Measurements from ENCODE around the gene KIF26B. TPM values are rescaled to one million over a fixed set of nuclear protein-coding genes. Genes with fewer than 3 reads are reported as not detected.

KIF26B gene
- total and polyA plus RNA-seq, 7 donors = 0.01 to 0.32 (median 0.06) TPM

DNA sequence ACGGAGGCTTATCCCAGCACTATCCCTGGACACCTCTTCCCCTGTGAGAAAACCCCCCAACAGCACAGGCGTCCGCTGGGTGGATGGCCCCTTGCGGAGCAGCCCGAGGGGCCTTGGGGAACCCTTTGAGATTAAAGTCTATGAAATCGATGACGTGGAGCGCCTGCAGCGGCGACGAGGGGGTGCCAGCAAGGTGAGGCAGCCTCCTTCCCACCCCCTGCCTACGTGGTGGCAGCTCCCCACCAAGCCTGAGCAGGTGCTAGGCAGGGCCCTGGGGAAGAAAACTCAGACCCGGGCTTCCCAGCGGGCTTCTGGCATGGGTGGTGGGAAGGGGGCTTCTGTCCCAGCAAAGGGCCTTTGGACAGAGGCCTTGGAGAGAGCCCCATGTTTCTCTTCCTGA, 543.3 kb downstream of the KIF26B start:
- peaks cover 0 to 3% (median 0%) of the 10 kb centered on the region in 3 donors for H3K27me3 ChIP-seq (ENCODE audit: insufficient read depth in 3 of 3, low read length in 2 of 3)
- DNase-seq (no peak), ATAC-seq (no peak)
- H3K9me3 ChIP-seq = no peaks in the 10 kb centered on the region
- 88 to 92% (median 91%) methylated on average over 14 of the region's 14 CpGs for WGBS, 3 donors
- intact Hi-C loops (cut with DNase I) = no loop called here
- H3K27ac ChIP-seq = no peak overlapping the region
- no peak overlapping the region for H3K4me3 ChIP-seq
- no peaks in the 10 kb centered on the region for H3K36me3 ChIP-seq (ENCODE audit: insufficient read depth in 1 of 2, low read depth in 1 of 2)
- TF ChIP-seq, protein P1, sequence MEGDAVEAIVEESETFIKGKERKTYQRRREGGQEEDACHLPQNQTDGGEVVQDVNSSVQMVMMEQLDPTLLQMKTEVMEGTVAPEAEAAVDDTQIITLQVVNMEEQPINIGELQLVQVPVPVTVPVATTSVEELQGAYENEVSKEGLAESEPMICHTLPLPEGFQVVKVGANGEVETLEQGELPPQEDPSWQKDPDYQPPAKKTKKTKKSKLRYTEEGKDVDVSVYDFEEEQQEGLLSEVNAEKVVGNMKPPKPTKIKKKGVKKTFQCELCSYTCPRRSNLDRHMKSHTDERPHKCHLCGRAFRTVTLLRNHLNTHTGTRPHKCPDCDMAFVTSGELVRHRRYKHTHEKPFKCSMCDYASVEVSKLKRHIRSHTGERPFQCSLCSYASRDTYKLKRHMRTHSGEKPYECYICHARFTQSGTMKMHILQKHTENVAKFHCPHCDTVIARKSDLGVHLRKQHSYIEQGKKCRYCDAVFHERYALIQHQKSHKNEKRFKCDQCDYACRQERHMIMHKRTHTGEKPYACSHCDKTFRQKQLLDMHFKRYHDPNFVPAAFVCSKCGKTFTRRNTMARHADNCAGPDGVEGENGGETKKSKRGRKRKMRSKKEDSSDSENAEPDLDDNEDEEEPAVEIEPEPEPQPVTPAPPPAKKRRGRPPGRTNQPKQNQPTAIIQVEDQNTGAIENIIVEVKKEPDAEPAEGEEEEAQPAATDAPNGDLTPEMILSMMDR (IDR thresholded peaks at IDR 0.05) = no peak
- no peaks in the 10 kb centered on the region for H3K4me1 ChIP-seq

DNA sequence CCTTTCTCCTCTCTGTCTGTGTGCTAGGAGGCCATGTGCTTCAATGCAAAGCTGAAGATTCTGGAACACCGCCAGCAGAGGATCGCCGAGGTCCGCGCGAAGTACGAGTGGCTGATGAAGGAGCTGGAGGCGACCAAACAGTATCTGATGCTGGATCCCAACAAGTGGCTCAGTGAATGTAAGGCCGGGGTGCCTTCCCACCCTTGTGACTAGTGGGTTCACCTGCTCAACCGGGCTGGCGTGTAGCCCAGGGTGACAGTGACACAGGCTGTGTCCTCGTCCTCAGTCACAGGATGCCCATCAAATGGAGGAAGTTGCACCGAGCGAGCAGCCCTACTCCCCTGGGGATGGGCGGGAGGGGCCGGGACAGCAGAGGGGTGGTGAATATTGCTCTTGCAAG, 544.1 kb downstream of the KIF26B start:
- H3K27ac ChIP-seq = no peak overlapping the region
- no peak overlapping the region for H3K4me3 ChIP-seq
- H3K27me3 ChIP-seq (ENCODE audit: insufficient read depth in 3 of 3, low read length in 2 of 3) = peaks cover 0 to 3% (median 0%) of the 10 kb centered on the region in 3 donors
- ATAC-seq (no peak), DNase-seq (no peak)
- TF ChIP-seq, protein P1 (IDR thresholded peaks at IDR 0.05) = no peak
- no peaks in the 10 kb centered on the region for H3K36me3 ChIP-seq (ENCODE audit: insufficient read depth in 1 of 2, low read depth in 1 of 2)
- no peaks in the 10 kb centered on the region for H3K4me1 ChIP-seq
- no peaks in the 10 kb centered on the region for H3K9me3 ChIP-seq
- intact Hi-C loops (cut with DNase I) = no loop called here
- 79 to 80% (median 79%) methylated on average over 16 of the region's 16 CpGs for WGBS, 3 donors

- WGBS, 3 donors = 93 to 96% (median 94%) methylated on average over 13 of the region's 13 CpGs
- DNase-seq = no peak
- H3K36me3 ChIP-seq (ENCODE audit: insufficient read depth in 1 of 2, low read depth in 1 of 2) = no peaks in the 10 kb centered on the region
- no peak overlapping the region for H3K27ac ChIP-seq
- TF ChIP-seq, protein P1 (IDR thresholded peaks at IDR 0.05) = no peak
- H3K27me3 ChIP-seq (ENCODE audit: insufficient read depth in 3 of 3, low read length in 2 of 3) = peaks cover 0 to 3% (median 0%) of the 10 kb centered on the region in 3 donors
- intact Hi-C loops (cut with DNase I) = no loop called here
- H3K4me1 ChIP-seq = no peaks in the 10 kb centered on the region
- H3K9me3 ChIP-seq = no peaks in the 10 kb centered on the region
- H3K4me3 ChIP-seq = no peak overlapping the region
- no peak for ATAC-seq
These were observed 545.8 kb downstream of the KIF26B start for GRCh38 chr1:245700631-245701030.

GRCh38 chr1:245701631-245702030, 546.8 kb downstream of the KIF26B start:
- DNase-seq (no peak), ATAC-seq (no peak)
- TF ChIP-seq, protein P1 (IDR thresholded peaks at IDR 0.05) = no peak
- H3K4me1 ChIP-seq = no peaks in the 10 kb centered on the region
- H3K4me3 ChIP-seq = no peak overlapping the region
- H3K36me3 ChIP-seq (ENCODE audit: insufficient read depth in 1 of 2, low read depth in 1 of 2) = no peaks in the 10 kb centered on the region
- 79 to 81% (median 79%) methylated on average over 7 of the region's 7 CpGs for WGBS, 3 donors
- intact Hi-C loops (cut with DNase I) = no loop called here
- no peak overlapping the region for H3K27ac ChIP-seq
- peaks cover 0 to 3% (median 0%) of the 10 kb centered on the region in 3 donors for H3K27me3 ChIP-seq (ENCODE audit: insufficient read depth in 3 of 3, low read length in 2 of 3)
- H3K9me3 ChIP-seq = no peaks in the 10 kb centered on the region

DNA sequence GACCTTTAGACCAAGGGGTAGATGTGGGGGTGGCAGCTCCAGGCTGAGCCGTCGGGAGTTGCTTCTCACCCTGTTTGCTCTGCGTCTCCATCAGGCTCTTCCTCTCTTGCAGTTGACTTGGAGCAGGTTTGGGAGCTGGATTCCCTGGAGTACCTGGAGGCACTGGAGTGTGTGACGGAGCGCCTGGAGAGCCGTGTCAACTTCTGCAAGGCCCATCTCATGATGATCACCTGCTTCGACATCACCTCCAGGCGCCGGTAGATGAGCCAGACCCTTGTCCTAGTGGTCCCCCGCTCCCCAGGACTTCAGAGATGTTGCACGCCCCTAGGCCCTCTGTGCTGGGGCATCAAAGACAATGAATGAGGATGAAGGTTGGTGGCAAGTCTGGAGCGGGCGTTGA, 547.6 kb downstream of the KIF26B start:
- Histone ChIP-seq H3K9me3 (no peaks in the 10 kb centered on the region), H3K4me1 (no peaks in the 10 kb centered on the region), H3K27me3 (ENCODE audit: insufficient read depth in 3 of 3, low read length in 2 of 3) (peaks cover 0 to 3% (median 0%) of the 10 kb centered on the region in 3 donors), H3K36me3 (ENCODE audit: insufficient read depth in 1 of 2, low read depth in 1 of 2) (no peaks in the 10 kb centered on the region), H3K27ac (no peak overlapping the region), H3K4me3 (no peak overlapping the region)
- DNase-seq (no peak), ATAC-seq (no peak)
- intact Hi-C loops (cut with DNase I) = no loop called here
- TF ChIP-seq, protein P1 (IDR thresholded peaks at IDR 0.05) = no peak
- 91 to 97% (median 96%) methylated on average over 13 of the region's 13 CpGs for WGBS, 3 donors
